HepG2 (cell line): ENCODE data around the gene ATP9A. TPM values are rescaled to one million over a fixed set of nuclear protein-coding genes. Genes with fewer than 3 reads are reported as not detected.

Experiments used
- ATAC-seq: fragments of 200-7000 bp; cut with Tn5 transposase; 3 replicates; pipeline ENCODE4 v1.9.1; 2020; ENCODE audit warnings: mild to moderate bottlenecking, moderate library complexity
- BruUV-seq: library from RNA; stranded (reverse); fragments of 400-500 nt; replicated peaks from 2 replicates; lab custom pipeline; 2021; lab: Mats Ljungman, UMichigan
- CTCF ChIA-PET: fragments of 300-600 bp; formaldehyde crosslinking; extraction: SDS; loops from one replicate; lab custom pipeline; 2021; ENCODE audit warnings: low total read pairs, inconsistent platforms, low intra/inter-chr PET ratio; lab: Yijun Ruan, JAX
- POLR2A ChIA-PET: fragments of 350-600 bp; sonication (Branson Sonifier 250); formaldehyde crosslinking; loops from one replicate; lab custom pipeline; 2020; ENCODE audit warnings: antibody characterized with exemption, inconsistent platforms; lab: Yijun Ruan, JAX
- DNase-seq: peaks from one replicate; pipeline ENCODE4 v3.0.0-alpha.2; 2015; ENCODE audit warnings: low spot score
- FAIRE-seq: peaks from 3 replicates; lab custom pipeline; 2011; peaks lifted over from hg19 to GRCh38; lab: Jason Lieb, UNC
- H2AFZ ChIP-seq: one replicate; pipeline ENCODE4 v1.6.1; 2011; ENCODE audit warnings: low read length, inconsistent platforms
- H3K27ac ChIP-seq: fragments of 300-600 bp; 3 replicates; pipeline ENCODE4 v1.8.0; 2011; ENCODE audit warnings: mixed run types, mild to moderate bottlenecking, mixed read lengths, low read length, inconsistent platforms; ENCODE audit not compliant: insufficient read depth; ENCODE audit errors: extremely low read length
- H3K27me3 ChIP-seq, 2 experiments: fragments of 200-600 bp in 1 of 2; 2 replicates in 1 of 2; 3 replicates in 1 of 2; pipeline versions ENCODE4 v1.6.0 to v1.8.0; 2011; ENCODE audit warnings: low read length in 2 of 2, mild to moderate bottlenecking in 2 of 2, moderate library complexity in 2 of 2, inconsistent platforms in 1 of 2; ENCODE audit not compliant: insufficient read depth in 2 of 2, control insufficient read depth in 1 of 2
- H3K36me3 ChIP-seq, 2 experiments: fragments of 200-600 bp in 1 of 2; replicated peaks in 1 of 2; 2 replicates in 1 of 2; 3 replicates in 1 of 2; pipeline versions ENCODE4 v1.5.1 to v1.8.0; 2011; ENCODE audit warnings: low read length in 2 of 2, inconsistent platforms in 1 of 2; ENCODE audit not compliant: insufficient read depth in 2 of 2, control insufficient read depth in 1 of 2
- H3K4me1 ChIP-seq: 2 replicates; pipeline ENCODE4 v1.5.1; 2012; ENCODE audit warnings: low read length, inconsistent platforms; ENCODE audit not compliant: insufficient read depth
- H3K4me2 ChIP-seq: 2 replicates; pipeline ENCODE4 v1.6.0; 2011; ENCODE audit warnings: low read depth, low read length, inconsistent platforms
- H3K4me3 ChIP-seq, 3 experiments: fragments of 200-600 bp in 1 of 3; sonication (generic), shearing (Covaris generic) in 1 of 3; replicated peaks in 1 of 3; 2 replicates each; pipeline ENCODE4 v1.5.1; 2011 to 2016; ENCODE audit warnings: low read length in 3 of 3, inconsistent platforms in 2 of 3, low read depth in 2 of 3, mild to moderate bottlenecking in 2 of 3, control low read depth in 1 of 3, mixed read lengths in 1 of 3; ENCODE audit not compliant: insufficient read depth in 1 of 3
- H3K79me2 ChIP-seq: one replicate; pipeline ENCODE4 v1.6.1; 2011; ENCODE audit warnings: low read length, inconsistent platforms; ENCODE audit not compliant: insufficient read depth
- H3K9ac ChIP-seq: 2 replicates; pipeline ENCODE4 v1.6.0; 2011; ENCODE audit warnings: mild to moderate bottlenecking, low read depth, low read length, inconsistent platforms; ENCODE audit not compliant: insufficient read depth
- H3K9me3 ChIP-seq: 2 replicates; pipeline ENCODE4 v1.5.1; 2012; ENCODE audit warnings: mild to moderate bottlenecking, low read length
- H4K20me1 ChIP-seq: 2 replicates; pipeline ENCODE4 v1.6.0; 2011; ENCODE audit warnings: inconsistent platforms, mild to moderate bottlenecking, low read length, moderate library complexity; ENCODE audit not compliant: insufficient read depth
- AHR ChIP-seq: IDR thresholded peaks from 2 replicates; pipeline ENCODE4 v1.6.1; 2018; ENCODE audit warnings: missing genetic modification reagents, missing compliant biosample characterization
- ARID2 ChIP-seq: sonication (generic); formaldehyde crosslinking; IDR thresholded peaks from 2 replicates; pipeline ENCODE4 v1.8.1; 2022; ENCODE audit warnings: mild to moderate bottlenecking, missing genetic modification reagents, borderline replicate concordance
- ETV5 ChIP-seq: IDR thresholded peaks from 2 replicates; pipeline ENCODE4 v1.6.1; 2018; ENCODE audit warnings: missing biosample characterization, missing genetic modification reagents, inconsistent platforms, borderline replicate concordance
- HOXA3 ChIP-seq: sonication (generic); formaldehyde crosslinking; IDR thresholded peaks from 2 replicates; pipeline ENCODE4 v1.5.0; 2020; ENCODE audit warnings: missing genetic modification reagents
- KDM2A ChIP-seq: sonication (generic); formaldehyde crosslinking; IDR thresholded peaks from 2 replicates; pipeline ENCODE4 v1.4.0; 2020; ENCODE audit warnings: low read depth, missing genetic modification reagents, borderline replicate concordance
- RARA ChIP-seq: IDR thresholded peaks from 2 replicates; pipeline ENCODE4 v1.6.1; 2016; ENCODE audit warnings: missing genetic modification reagents, missing compliant biosample characterization
- SKI ChIP-seq: fragments of 450-650 bp; IDR thresholded peaks from one replicate; pipeline ENCODE4 v1.6.1; 2018; ENCODE audit warnings: mild to moderate bottlenecking; ENCODE audit not compliant: partially characterized antibody
- SP140L ChIP-seq: sonication (generic); formaldehyde crosslinking; IDR thresholded peaks from 2 replicates; pipeline ENCODE4 v1.4.0; 2020; ENCODE audit warnings: missing genetic modification reagents, borderline replicate concordance
- ZNF224 ChIP-seq: sonication (generic); formaldehyde crosslinking; IDR thresholded peaks from 2 replicates; pipeline ENCODE4 v1.5.0; 2020; ENCODE audit warnings: mild to moderate bottlenecking, missing genetic modification reagents
- ZNF232 ChIP-seq: sonication (generic); formaldehyde crosslinking; IDR thresholded peaks from 2 replicates; pipeline ENCODE4 v1.4.0; 2020; ENCODE audit warnings: missing genetic modification reagents, borderline replicate concordance
- ZNF790 ChIP-seq: sonication (generic); formaldehyde crosslinking; IDR thresholded peaks from 2 replicates; pipeline ENCODE4 v1.8.0; 2022; ENCODE audit warnings: missing genetic modification reagents, mild to moderate bottlenecking, borderline replicate concordance
- WGBS: methylation state at CpG from one replicate; pipeline ENCODE4 v1.1.6; 2017; ENCODE audit warnings: low lambda C conversion rate; 5-methylcytosine and 5-hydroxymethylcytosine counted together
- in situ Hi-C: cut with HindIII; loops from 2 replicates; pipeline ENCODE4 v1.10.0; 2017; ENCODE audit warnings: low pct_unique_long_range_greater_than_20kb; ENCODE audit not compliant: extremely low pct_ligation_motif_present
- intact Hi-C: fragments of 100-400 bp; cut with micrococcal nuclease; formaldehyde crosslinking; loops from one replicate; pipeline ENCODE4 v1.10.0; 2022; ENCODE audit not compliant: unreplicated experiment
- polyA plus RNA-seq, 8 experiments: library from polyadenylated mRNA; depleted of rRNA in 3 of 8; stranded (reverse) in 7 of 8; unstranded in 1 of 8; fragments of >200 nt; fragmentation: Illumina TruSeq in 4 of 8; extraction: Trizol in 4 of 8; gene quantifications; 2 replicates each; pipeline versions ENCODE4 v1.2.1 to v1.2.3, GENCODE V29; 2011 to 2016; ENCODE audit warnings: low read depth in 4 of 8, missing spikeins in 1 of 8, mixed read lengths in 1 of 8; ENCODE audit not compliant: insufficient read depth in 1 of 8
- total RNA-seq, 5 experiments: library from RNA; depleted of rRNA; stranded (reverse); fragments of >200 nt; fragmentation: Illumina TruSeq; extraction: Trizol; gene quantifications; 2 replicates each; pipeline ENCODE4 v1.2.3, GENCODE V29; 2016; ENCODE audit warnings: low read depth in 1 of 5
- TF ChIP-seq, protein P1 (sequence below): IDR thresholded peaks from 2 replicates; pipeline ENCODE4 v1.6.1; 2016; ENCODE audit warnings: low read depth
- TF ChIP-seq, protein P2 (sequence below): sonication (generic); formaldehyde crosslinking; IDR thresholded peaks from 2 replicates; pipeline ENCODE4 v1.4.0; 2020; ENCODE audit warnings: mild to moderate bottlenecking, low read depth, missing genetic modification reagents
- TF ChIP-seq, protein P3 (sequence below): sonication (generic); formaldehyde crosslinking; IDR thresholded peaks from 2 replicates; pipeline ENCODE4 v1.4.0; 2020; ENCODE audit warnings: missing genetic modification reagents

The ATP9A gene
- total and polyA plus RNA-seq, 2 of the 13 experiments (the other 11 are each of a cell fraction or from before 2014, with no cell fraction given), result 11.8 to 18.5 TPM

DNA sequence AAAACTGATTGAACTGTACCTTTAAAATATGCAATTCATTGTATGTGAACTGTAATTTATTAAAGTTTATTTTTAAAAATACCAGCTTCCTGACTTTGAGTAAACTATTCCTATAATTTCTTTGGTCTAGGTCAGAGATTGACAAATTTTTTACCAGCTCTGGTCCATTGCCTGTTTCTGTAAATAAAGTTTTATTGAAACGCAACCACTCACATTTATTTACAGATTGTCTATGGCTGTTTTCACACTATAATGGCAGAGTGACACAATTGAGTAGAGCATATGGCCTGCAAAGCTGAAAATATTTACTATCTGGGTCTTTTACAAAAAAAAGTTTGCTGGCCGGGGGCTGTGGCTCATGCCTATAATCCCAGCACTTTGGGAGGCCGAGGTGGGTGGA is 192.7 kb downstream of the ATP9A start (continued):
- TF ChIP-seq SKI, result no peak
- TF ChIP-seq RARA (CRISPR knock-in tag), result no peak
- TF ChIP-seq AHR (CRISPR knock-in tag), result no peak

DNA sequence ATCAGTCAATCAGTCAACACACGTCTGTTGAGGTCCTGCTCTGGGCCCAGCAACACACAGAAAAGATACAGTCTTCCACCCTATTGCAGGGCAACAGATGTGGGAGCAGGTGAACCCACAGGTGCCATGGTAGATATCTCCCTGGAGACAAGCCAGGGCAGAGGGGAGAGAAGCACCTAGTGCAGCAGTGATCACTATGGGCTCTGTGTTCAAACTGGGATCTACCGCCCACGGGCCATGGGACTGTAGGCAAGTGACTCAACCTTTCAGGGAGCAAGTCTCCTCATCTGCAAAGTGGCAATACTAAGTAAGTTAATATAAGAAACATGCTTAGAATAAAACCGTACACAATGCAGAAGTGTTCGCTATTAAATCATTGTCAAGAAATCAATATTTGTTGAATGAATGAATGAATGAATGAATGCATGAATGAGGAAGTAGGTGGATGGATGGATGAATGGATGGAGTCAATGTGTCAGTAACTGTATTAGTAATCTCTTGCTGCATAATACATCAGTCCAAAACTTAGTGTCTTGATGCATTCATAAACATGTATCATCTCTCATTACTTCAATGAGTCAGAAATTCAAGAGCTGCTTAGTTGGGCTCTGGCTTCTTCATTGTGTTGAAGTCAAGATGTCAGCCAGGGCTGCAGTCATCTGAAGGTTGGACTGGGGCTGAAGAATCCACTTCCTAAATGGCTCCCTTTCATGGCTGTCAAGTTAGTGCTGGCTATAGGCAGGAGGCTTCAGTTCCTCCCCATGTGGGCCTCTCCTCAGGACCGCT is 193.7 kb downstream of the ATP9A start:
- H3K36me3 ChIP-seq, result no peaks in the 10 kb centered on the region
- H3K27me3 ChIP-seq, result peaks cover 3 to 47% of the 10 kb centered on the region in 2 experiments
- BruUV-seq, result no TSS peak
- intact Hi-C loops (no loop called here), in situ Hi-C loops (loop anchor here (25.0 kb wide), 1 partner anchor 587 kb away; no protein-coding TSS in a partner anchor)
- H3K4me2 ChIP-seq, result no peak overlapping the region
- no peaks in the 10 kb centered on the region for H3K9me3 ChIP-seq
- no peaks in the 10 kb centered on the region for H4K20me1 ChIP-seq
- ChIA-PET CTCF (no interaction called here), POLR2A (no interaction called here)
- WGBS, result 76% methylated on average over 6 of the region's 6 CpGs
- H3K4me1 ChIP-seq, result peaks cover 8% of the 10 kb centered on the region
- no peaks in the 10 kb centered on the region for H3K79me2 ChIP-seq
- DNase-seq, result no peak
- FAIRE-seq, result no peak
- H3K4me3 ChIP-seq, result no peak overlapping the region
- H2AFZ ChIP-seq, result no peak overlapping the region
- no peak for ATAC-seq
- TF ChIP-seq ZNF232 (CRISPR knock-in tag), result no peak
- TF ChIP-seq, protein P1, sequence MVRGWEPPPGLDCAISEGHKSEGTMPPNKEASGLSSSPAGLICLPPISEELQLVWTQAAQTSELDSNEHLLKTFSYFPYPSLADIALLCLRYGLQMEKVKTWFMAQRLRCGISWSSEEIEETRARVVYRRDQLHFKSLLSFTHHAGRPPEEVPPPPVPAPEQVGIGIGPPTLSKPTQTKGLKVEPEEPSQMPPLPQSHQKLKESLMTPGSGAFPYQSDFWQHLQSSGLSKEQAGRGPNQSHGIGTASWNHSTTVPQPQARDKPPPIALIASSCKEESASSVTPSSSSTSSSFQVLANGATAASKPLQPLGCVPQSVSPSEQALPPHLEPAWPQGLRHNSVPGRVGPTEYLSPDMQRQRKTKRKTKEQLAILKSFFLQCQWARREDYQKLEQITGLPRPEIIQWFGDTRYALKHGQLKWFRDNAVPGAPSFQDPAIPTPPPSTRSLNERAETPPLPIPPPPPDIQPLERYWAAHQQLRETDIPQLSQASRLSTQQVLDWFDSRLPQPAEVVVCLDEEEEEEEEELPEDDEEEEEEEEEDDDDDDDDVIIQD (CRISPR knock-in tag), result no peak
- no peak for TF ChIP-seq ARID2 (CRISPR knock-in tag)
- no peak for TF ChIP-seq ETV5 (CRISPR knock-in tag)
- TF ChIP-seq, protein P2, sequence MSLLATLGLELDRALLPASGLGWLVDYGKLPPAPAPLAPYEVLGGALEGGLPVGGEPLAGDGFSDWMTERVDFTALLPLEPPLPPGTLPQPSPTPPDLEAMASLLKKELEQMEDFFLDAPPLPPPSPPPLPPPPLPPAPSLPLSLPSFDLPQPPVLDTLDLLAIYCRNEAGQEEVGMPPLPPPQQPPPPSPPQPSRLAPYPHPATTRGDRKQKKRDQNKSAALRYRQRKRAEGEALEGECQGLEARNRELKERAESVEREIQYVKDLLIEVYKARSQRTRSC (CRISPR knock-in tag), result no peak
- no peak for TF ChIP-seq KDM2A (CRISPR knock-in tag)
- TF ChIP-seq ZNF224 (CRISPR knock-in tag), result no peak
- no peak for TF ChIP-seq ZNF790 (CRISPR knock-in tag)
- TF ChIP-seq, protein P3, sequence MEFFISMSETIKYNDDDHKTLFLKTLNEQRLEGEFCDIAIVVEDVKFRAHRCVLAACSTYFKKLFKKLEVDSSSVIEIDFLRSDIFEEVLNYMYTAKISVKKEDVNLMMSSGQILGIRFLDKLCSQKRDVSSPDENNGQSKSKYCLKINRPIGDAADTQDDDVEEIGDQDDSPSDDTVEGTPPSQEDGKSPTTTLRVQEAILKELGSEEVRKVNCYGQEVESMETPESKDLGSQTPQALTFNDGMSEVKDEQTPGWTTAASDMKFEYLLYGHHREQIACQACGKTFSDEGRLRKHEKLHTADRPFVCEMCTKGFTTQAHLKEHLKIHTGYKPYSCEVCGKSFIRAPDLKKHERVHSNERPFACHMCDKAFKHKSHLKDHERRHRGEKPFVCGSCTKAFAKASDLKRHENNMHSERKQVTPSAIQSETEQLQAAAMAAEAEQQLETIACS, result no peak
- no peak for TF ChIP-seq HOXA3 (CRISPR knock-in tag)
- no peak for TF ChIP-seq SP140L (CRISPR knock-in tag)
- no peak overlapping the region for H3K9ac ChIP-seq
- no peak overlapping the region for H3K27ac ChIP-seq
